Measurements from ENCODE around the gene CPNE6. TPM values are rescaled to one million over a fixed set of nuclear protein-coding genes. Genes with fewer than 3 reads are reported as not detected.

CPNE6 gene
- total RNA-seq, 1 donor from 2014 or later = not detected

- Histone ChIP-seq H3K36me3 (ENCODE audit: control insufficient read depth, insufficient read depth, low read length) (no peaks in the 10 kb centered on the region), H3K27me3 (ENCODE audit: control insufficient read depth, insufficient read depth, low read length) (peaks cover 32% of the 10 kb centered on the region), H3K4me3 (ENCODE audit: low read depth, low read length) (peak within 1 kb of the TSS; percentile 43)
- no peak for DNase-seq (ENCODE audit: low read depth)
- TF ChIP-seq CTCF (IDR thresholded peaks at IDR 0.05; ENCODE audit: insufficient read depth, low read length, poor library complexity, severe bottlenecking) = no peak
These were observed 19.3 kb upstream of the CPNE6 start, which contains the start of gene CARMIL3 for GRCh38 chr14:24051789-24052655. Gene CARMIL3, plus strand, starts transcription at chr14:24052009. Its CDS starts 145 bp downstream, at chr14:24052154.

GRCh38 chr14:24052656-24053547, 18.5 kb upstream of the CPNE6 start:
- Histone ChIP-seq H3K27me3 (ENCODE audit: control insufficient read depth, insufficient read depth, low read length) (peaks cover 35% of the 10 kb centered on the region), H3K36me3 (ENCODE audit: control insufficient read depth, insufficient read depth, low read length) (no peaks in the 10 kb centered on the region), H3K4me3 (ENCODE audit: low read depth, low read length) (no peak overlapping the region)
- TF ChIP-seq CTCF (IDR thresholded peaks at IDR 0.05; ENCODE audit: insufficient read depth, low read length, poor library complexity, severe bottlenecking) = no peak
- no peak for DNase-seq (ENCODE audit: low read depth)

- H3K27me3 ChIP-seq (ENCODE audit: control insufficient read depth, insufficient read depth, low read length) = peaks cover 38% of the 10 kb centered on the region
- TF ChIP-seq CTCF (IDR thresholded peaks at IDR 0.05; ENCODE audit: insufficient read depth, low read length, poor library complexity, severe bottlenecking) = no peak
- DNase-seq (ENCODE audit: low read depth) = no peak
- H3K4me3 ChIP-seq (ENCODE audit: low read depth, low read length) = no peak overlapping the region
- no peaks in the 10 kb centered on the region for H3K36me3 ChIP-seq (ENCODE audit: control insufficient read depth, insufficient read depth, low read length)
These were observed 17.6 kb upstream of the CPNE6 start for GRCh38 chr14:24053548-24054323.

- Histone ChIP-seq H3K27me3 (ENCODE audit: control insufficient read depth, insufficient read depth, low read length) (peaks cover 38% of the 10 kb centered on the region), H3K36me3 (ENCODE audit: control insufficient read depth, insufficient read depth, low read length) (no peaks in the 10 kb centered on the region), H3K4me3 (ENCODE audit: low read depth, low read length) (no peak overlapping the region)
- no peak for TF ChIP-seq CTCF (IDR thresholded peaks at IDR 0.05; ENCODE audit: insufficient read depth, low read length, poor library complexity, severe bottlenecking)
- DNase-seq (ENCODE audit: low read depth) = no peak
These were observed 17.1 kb upstream of the CPNE6 start for GRCh38 chr14:24054324-24054641.

- DNase-seq (ENCODE audit: low read depth) = no peak
- Histone ChIP-seq H3K27me3 (ENCODE audit: control insufficient read depth, insufficient read depth, low read length) (peaks cover 38% of the 10 kb centered on the region), H3K4me3 (ENCODE audit: low read depth, low read length) (no peak overlapping the region), H3K36me3 (ENCODE audit: control insufficient read depth, insufficient read depth, low read length) (no peaks in the 10 kb centered on the region)
- TF ChIP-seq CTCF (IDR thresholded peaks at IDR 0.05; ENCODE audit: insufficient read depth, low read length, poor library complexity, severe bottlenecking) = no peak
These were observed 16.7 kb upstream of the CPNE6 start for GRCh38 chr14:24054646-24055045.

All from kidney epithelial cell (primary cell).